CD4-positive, alpha-beta T cell treated with Interleukin-4 for 1 hour (primary cell): ENCODE data around the gene IFTAP.
A peak's percentile ranks its signal among the peaks of the same experiment; 100 is the strongest.
"Not testable (repeated sequence)": the region's sequence is repeated elsewhere in the genome, so short reads cannot be mapped to it uniquely, and the experiment has no call there.

Experiments used
- DNase-seq, 2 donors: peaks; one replicate each; pipeline ENCODE4 v3.0.0-alpha.2; 2020 to 2022

The IFTAP gene

GRCh38 chr11:36594316-36594989 lies at the start of gene IFTAP:
TSS of gene IFTAP (plus strand) at chr11:36594502. CDS start at chr11:36610104, 15,602 bp downstream.
- DNase-seq = peak; percentile 22 to 42

GRCh38 chr11:36550385-36551115 lies 43.8 kb upstream of the IFTAP start:
- DNase-seq = no peak

GRCh38 chr11:36557390-36557789 lies 36.9 kb upstream of the IFTAP start:
- DNase-seq = not testable (repeated sequence)

GRCh38 chr11:36557991-36558390 lies 36.3 kb upstream of the IFTAP start:
- DNase-seq = no peak

- peak in 1 of 2 donors; percentile 54 for DNase-seq
Observed at GRCh38 chr11:36558571-36559413, 35.5 kb upstream of the IFTAP start.

GRCh38 chr11:36564376-36565030 lies 29.8 kb upstream of the IFTAP start:
- peak; percentile 40 to 58 for DNase-seq

- DNase-seq = no peak
Observed at GRCh38 chr11:36565031-36565610, 29.2 kb upstream of the IFTAP start.

GRCh38 chr11:36566407-36567053 lies 27.8 kb upstream of the IFTAP start:
- no peak for DNase-seq

- DNase-seq = no peak
Observed at GRCh38 chr11:36567694-36568093, 26.6 kb upstream of the IFTAP start, which contains the start of gene RAG1. TSS of gene RAG1 (plus strand) at chr11:36568007. CDS start at chr11:36573305, 5,298 bp downstream.

GRCh38 chr11:36569095-36569494 lies 25.2 kb upstream of the IFTAP start:
- DNase-seq = no peak

- no peak for DNase-seq
Observed at GRCh38 chr11:36574486-36574885, 19.8 kb upstream of the IFTAP start.

- DNase-seq = no peak
Observed at GRCh38 chr11:36577373-36577772, 16.9 kb upstream of the IFTAP start.

GRCh38 chr11:36577859-36578258 lies 16.4 kb upstream of the IFTAP start:
- DNase-seq = no peak

GRCh38 chr11:36578458-36578857 lies 15.8 kb upstream of the IFTAP start:
- no peak for DNase-seq

GRCh38 chr11:36581536-36581935 lies 12.8 kb upstream of the IFTAP start:
- no peak for DNase-seq

- DNase-seq = no peak
Observed at GRCh38 chr11:36583667-36584066, 10.6 kb upstream of the IFTAP start.

GRCh38 chr11:36586543-36586942 lies 7.8 kb upstream of the IFTAP start:
- DNase-seq = peak in 1 of 2 donors; percentile 14

- DNase-seq = no peak
Observed at GRCh38 chr11:36588099-36588498, 6.2 kb upstream of the IFTAP start.

GRCh38 chr11:36590513-36590912 lies 3.8 kb upstream of the IFTAP start:
- no peak for DNase-seq

GRCh38 chr11:36591433-36591832 lies 2.9 kb upstream of the IFTAP start:
- no peak for DNase-seq

GRCh38 chr11:36596880-36597279 lies 2.6 kb downstream of the IFTAP start:
- no peak for DNase-seq

- no peak for DNase-seq
Observed at GRCh38 chr11:36598051-36598450, 3.7 kb downstream of the IFTAP start, which contains the start of gene RAG2. TSS of gene RAG2 (minus strand) at chr11:36598236. CDS start at chr11:36594168, 4,068 bp downstream.
